Gastrocnemius medialis (tissue), 4 donors: ENCODE results near the gene RASSF5. TPM values are rescaled to one million over a fixed set of nuclear protein-coding genes. Genes with fewer than 3 reads are reported as not detected.

Experiments
- ATAC-seq, 2 donors: fragments of 150-250 bp; one replicate each; pipeline ENCODE4 v1.9.1; 2016
- DNase-seq, 2 donors: peaks; one replicate each; pipeline ENCODE4 v3.0.0-alpha.2; 2019
- H3K27ac ChIP-seq, 4 donors: fragments of 200-600 bp; sonication (generic); 1 replicate in 1 of 4; 2 replicates in 3 of 4; pipeline ENCODE4 v1.5.1; 2016 to 2018; ENCODE audit warnings: mild to moderate bottlenecking in 2 of 4, moderate library complexity in 1 of 4
- H3K27me3 ChIP-seq, 3 donors: fragments of 200-600 bp; sonication (generic) in 2 of 3; 1 replicate in 1 of 3; 2 replicates in 2 of 3; pipeline versions ENCODE4 v1.5.1 to v1.6.0; 2016 to 2019; ENCODE audit warnings: mild to moderate bottlenecking in 1 of 3, moderate library complexity in 1 of 3
- H3K36me3 ChIP-seq, 2 donors: fragments of 200-600 bp; sonication (generic) in 1 of 2; one replicate each; pipeline ENCODE4 v1.5.1; 2017 to 2018
- H3K4me1 ChIP-seq, 2 donors: fragments of 200-600 bp; sonication (generic) in 1 of 2; one replicate each; pipeline ENCODE4 v1.5.1; 2016 to 2017; ENCODE audit warnings: mild to moderate bottlenecking in 2 of 2
- H3K4me3 ChIP-seq, 4 donors: fragments of 200-600 bp; sonication (generic) in 3 of 4; 1 replicate in 1 of 4; 2 replicates in 3 of 4; pipeline ENCODE4 v1.5.1; 2016 to 2019; ENCODE audit warnings: mild to moderate bottlenecking in 2 of 4
- H3K9me3 ChIP-seq, 3 donors: fragments of 200-600 bp; sonication (generic) in 2 of 3; 1 replicate in 1 of 3; 2 replicates in 2 of 3; pipeline ENCODE4 v1.5.1; 2016 to 2019
- POLR2A ChIP-seq, 2 donors: fragments of 450-650 bp; IDR thresholded peaks; one replicate each; pipeline ENCODE4 v1.6.1; 2017; ENCODE audit warnings: antibody characterized with exemption in 2 of 2, mild to moderate bottlenecking in 2 of 2, moderate library complexity in 2 of 2
- in situ Hi-C, 4 donors: fragments of 200-750 bp; cut with MboI; loops; one replicate each; pipeline versions ENCODE4 v1.15.0 to v1.8.0; 2017; ENCODE audit warnings: low sequenced_read_pairs in 4 of 4
- intact Hi-C: fragments of 100-400 bp; cut with DNase I; formaldehyde crosslinking; loops from one replicate; pipeline ENCODE4 v1.15.1; 2023; ENCODE audit warnings: low total_unique reads
- total RNA-seq, 4 donors: library from RNA; depleted of rRNA; stranded (reverse); fragments of >200 nt; gene quantifications; one replicate each; pipeline versions ENCODE4 v1.1.0 to v1.2.3, GENCODE V29; 2016
- TF ChIP-seq, protein P1 (sequence below), 5 experiments: fragments of 450-650 bp in 3 of 5; fragments of 200-600 bp in 2 of 5; sonication (generic) in 2 of 5; IDR thresholded peaks in 4 of 5; conservative IDR thresholded peaks in 1 of 5; 1 replicate in 4 of 5; 2 replicates in 1 of 5; pipeline ENCODE4 v1.5.1; 2016 to 2019; ENCODE audit warnings: antibody characterized with exemption in 5 of 5, mild to moderate bottlenecking in 3 of 5, moderate library complexity in 3 of 5

Gene RASSF5
- total RNA-seq, 4 donors from 2014 or later = 5.9 to 15.9 (median 9.4) TPM

DNA sequence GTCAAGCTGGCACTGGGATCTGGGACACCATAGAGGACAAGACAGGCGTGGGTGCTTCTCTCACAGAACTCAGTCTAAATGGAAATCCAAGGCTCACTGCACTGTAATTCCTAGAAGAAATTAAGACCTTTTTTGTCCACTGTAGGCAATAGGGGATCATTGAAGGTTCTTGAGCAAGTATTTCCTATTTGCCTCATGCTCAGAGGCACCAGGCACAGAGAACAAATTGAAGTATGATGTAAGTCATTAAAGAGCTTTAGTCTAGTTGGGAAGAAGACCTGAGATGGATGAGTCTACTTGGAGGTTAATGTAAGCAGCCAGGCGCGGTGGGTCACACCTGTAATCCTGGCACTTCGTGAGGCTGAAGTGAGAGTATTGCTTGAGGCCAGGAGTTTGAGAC, 70.3 kb downstream of the RASSF5 start:
- intact Hi-C loops = loop anchor here (2.0 kb wide), 1 partner anchor 21 kb away; no protein-coding TSS in a partner anchor
- TF ChIP-seq POLR2A (IDR thresholded peaks at IDR 0.05) = no peak
- TF ChIP-seq, protein P1, sequence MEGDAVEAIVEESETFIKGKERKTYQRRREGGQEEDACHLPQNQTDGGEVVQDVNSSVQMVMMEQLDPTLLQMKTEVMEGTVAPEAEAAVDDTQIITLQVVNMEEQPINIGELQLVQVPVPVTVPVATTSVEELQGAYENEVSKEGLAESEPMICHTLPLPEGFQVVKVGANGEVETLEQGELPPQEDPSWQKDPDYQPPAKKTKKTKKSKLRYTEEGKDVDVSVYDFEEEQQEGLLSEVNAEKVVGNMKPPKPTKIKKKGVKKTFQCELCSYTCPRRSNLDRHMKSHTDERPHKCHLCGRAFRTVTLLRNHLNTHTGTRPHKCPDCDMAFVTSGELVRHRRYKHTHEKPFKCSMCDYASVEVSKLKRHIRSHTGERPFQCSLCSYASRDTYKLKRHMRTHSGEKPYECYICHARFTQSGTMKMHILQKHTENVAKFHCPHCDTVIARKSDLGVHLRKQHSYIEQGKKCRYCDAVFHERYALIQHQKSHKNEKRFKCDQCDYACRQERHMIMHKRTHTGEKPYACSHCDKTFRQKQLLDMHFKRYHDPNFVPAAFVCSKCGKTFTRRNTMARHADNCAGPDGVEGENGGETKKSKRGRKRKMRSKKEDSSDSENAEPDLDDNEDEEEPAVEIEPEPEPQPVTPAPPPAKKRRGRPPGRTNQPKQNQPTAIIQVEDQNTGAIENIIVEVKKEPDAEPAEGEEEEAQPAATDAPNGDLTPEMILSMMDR (IDR thresholded peaks at IDR 0.05 in 4 of 5, conservative IDR thresholded peaks at IDR 0.05 in 1 of 5) = no peak

DNA sequence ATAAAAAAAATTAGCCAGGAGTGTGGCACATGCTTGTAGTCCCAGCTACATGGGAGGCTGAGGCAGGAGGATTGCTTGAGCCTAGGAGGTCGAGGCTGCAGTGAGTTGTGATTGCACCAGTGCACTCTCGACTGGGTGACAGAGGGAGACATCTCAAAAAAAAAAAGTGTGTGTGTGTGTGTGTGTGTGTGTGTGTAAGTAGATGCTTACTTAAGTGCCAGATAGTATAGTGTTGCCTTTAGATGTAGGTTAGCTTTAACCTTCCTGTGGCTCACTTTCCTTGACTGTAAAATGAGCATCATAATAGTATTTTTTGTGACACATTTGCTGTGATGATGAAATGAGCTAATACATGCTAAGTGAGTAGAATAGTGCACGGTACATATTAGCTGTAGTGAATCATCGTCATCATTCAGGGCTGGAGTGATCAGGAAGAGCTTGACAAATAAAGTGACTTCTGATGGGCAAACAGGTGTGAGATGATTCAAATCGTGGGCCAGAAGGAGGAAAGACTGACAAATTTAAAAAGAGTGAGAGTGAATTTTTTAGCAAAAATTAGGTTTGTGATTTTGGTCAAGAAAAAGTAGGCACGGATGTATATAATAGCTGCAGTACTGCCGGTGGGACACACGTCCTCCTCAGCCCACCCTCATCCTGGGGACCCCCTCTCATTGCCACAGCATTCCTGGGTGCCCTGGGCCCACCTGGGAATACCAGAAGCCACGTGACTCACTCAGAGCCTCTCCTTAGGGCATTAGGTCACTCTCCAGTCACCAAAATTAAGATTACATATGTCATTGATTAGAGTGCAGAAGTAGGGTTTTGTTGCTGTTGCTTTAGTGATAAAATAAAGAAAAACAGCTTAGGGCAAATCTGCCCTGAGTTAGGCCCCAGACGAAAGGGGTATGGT, 71.0 kb downstream of the RASSF5 start:
- DNase-seq (no peak), ATAC-seq (no peak)
- Histone ChIP-seq H3K4me3 (no peak overlapping the region), H3K27me3 (no peaks in the 10 kb centered on the region), H3K4me1 (peaks cover 14 to 35% of the 10 kb centered on the region in 2 donors), H3K36me3 (no peaks in the 10 kb centered on the region), H3K9me3 (no peaks in the 10 kb centered on the region), H3K27ac (peak overlapping the region; percentile 60 to 85 (median 77))
- TF ChIP-seq, protein P1 (IDR thresholded peaks at IDR 0.05 in 4 of 5, conservative IDR thresholded peaks at IDR 0.05 in 1 of 5) = no peak
- TF ChIP-seq POLR2A (IDR thresholded peaks at IDR 0.05) = no peak
- in situ Hi-C loops (no loop called here), intact Hi-C loops (loop anchor here (2.0 kb wide), 1 partner anchor 22 kb away; no protein-coding TSS in a partner anchor)

More for the DNA sequence above, 70.3 kb downstream of the RASSF5 start:
- H3K36me3 ChIP-seq = no peaks in the 10 kb centered on the region
- DNase-seq (no peak), ATAC-seq (no peak)
- no peak overlapping the region for H3K27ac ChIP-seq
- in situ Hi-C loops = no loop called here
- H3K4me3 ChIP-seq = no peak overlapping the region
- H3K27me3 ChIP-seq = no peaks in the 10 kb centered on the region
- no peaks in the 10 kb centered on the region for H3K9me3 ChIP-seq
- peaks cover 14 to 40% of the 10 kb centered on the region in 2 donors for H3K4me1 ChIP-seq

DNA sequence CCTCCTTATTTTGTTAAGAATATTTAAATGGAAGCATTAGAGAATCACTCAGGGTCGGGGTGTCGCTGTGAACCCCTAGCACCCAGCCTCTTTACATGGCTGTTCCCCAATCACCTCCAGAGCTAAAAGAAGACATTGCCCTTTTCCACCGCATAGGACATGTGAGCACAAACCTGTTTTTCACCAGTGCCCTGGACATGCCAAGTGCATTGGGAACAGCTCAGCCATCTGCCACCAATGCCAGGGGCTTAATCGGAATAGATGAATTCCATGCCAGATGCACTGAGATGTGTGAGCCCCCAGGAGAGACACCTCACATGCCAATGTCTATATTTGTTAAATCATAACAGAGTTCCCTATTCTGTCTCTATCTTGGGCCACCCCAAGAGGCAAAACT, 71.6 kb downstream of the RASSF5 start:
- TF ChIP-seq POLR2A (IDR thresholded peaks at IDR 0.05) = no peak
- no peaks in the 10 kb centered on the region for H3K9me3 ChIP-seq
- no peaks in the 10 kb centered on the region for H3K27me3 ChIP-seq
- H3K4me3 ChIP-seq = no peak overlapping the region
- peak overlapping the region; percentile 60 to 85 (median 77) for H3K27ac ChIP-seq
- DNase-seq (no peak), ATAC-seq (peak; percentile 23 to 32)
- in situ Hi-C loops (no loop called here), intact Hi-C loops (loop anchor here (2.0 kb wide), 1 partner anchor 22 kb away; no protein-coding TSS in a partner anchor)
- no peaks in the 10 kb centered on the region for H3K36me3 ChIP-seq
- peaks cover 14 to 29% of the 10 kb centered on the region in 2 donors for H3K4me1 ChIP-seq

DNA sequence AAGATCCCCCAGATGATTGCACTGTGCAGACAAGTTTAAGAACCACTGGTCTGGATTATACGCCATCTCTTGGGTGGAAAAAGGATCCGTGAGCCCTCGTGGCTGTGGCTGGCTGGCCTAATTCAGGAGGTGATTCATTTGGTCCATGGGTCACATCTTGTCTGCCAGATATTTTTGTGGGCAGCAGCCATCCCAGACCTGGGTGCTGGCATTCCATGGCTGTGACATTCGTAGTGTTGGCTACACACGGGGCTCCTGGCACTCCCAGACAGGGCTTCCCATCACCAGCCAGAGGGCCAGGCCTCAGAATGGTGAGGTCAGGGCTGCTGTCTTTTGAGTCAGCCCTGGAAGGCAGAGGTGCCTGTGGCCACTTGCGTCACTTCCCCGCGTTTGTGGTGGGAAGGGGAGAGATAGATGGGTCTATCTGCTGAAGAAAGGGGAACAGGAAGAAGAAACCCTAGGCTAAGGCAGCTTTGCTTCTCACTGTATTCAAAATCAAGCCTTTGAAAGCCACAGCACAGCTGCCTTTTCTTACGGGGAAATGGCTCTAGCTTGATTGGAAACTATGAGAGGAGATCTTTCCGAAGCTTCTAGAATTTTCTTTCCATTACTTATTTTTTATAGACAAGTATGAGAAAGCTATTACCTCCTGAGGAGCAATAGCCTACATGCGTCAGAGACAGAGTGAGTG, 72.6 kb downstream of the RASSF5 start:
- Histone ChIP-seq H3K27ac (peak overlapping the region; percentile 60 to 85 (median 77)), H3K9me3 (no peaks in the 10 kb centered on the region), H3K27me3 (no peaks in the 10 kb centered on the region), H3K4me1 (peaks cover 14 to 28% of the 10 kb centered on the region in 2 donors), H3K36me3 (no peaks in the 10 kb centered on the region), H3K4me3 (no peak overlapping the region)
- DNase-seq (peak; percentile 85 to 93), ATAC-seq (peak; percentile 89 to 93)
- intact Hi-C loops = loop anchor here (2.0 kb wide), 1 partner anchor 23 kb away; no protein-coding TSS in a partner anchor
- TF ChIP-seq, protein P1 (IDR thresholded peaks at IDR 0.05 in 4 of 5, conservative IDR thresholded peaks at IDR 0.05 in 1 of 5) = no peak
- TF ChIP-seq POLR2A (IDR thresholded peaks at IDR 0.05) = peak in 1 of 2 donors; percentile 15
- in situ Hi-C loops = loop anchor here (5.0 to 10.0 kb wide), 4 partner anchors 33 to 95 kb away; no protein-coding TSS in a partner anchor
